ENCODE measurements around the gene GOLGB1. TPM values are rescaled to one million over a fixed set of nuclear protein-coding genes. Genes with fewer than 3 reads are reported as not detected.

GOLGB1 gene
- total and polyA plus RNA-seq, 10 of the 15 experiments (the other 5 are each of a cell fraction or from before 2014, with no cell fraction given) = 7.4 to 34.5 (median 21.8) TPM

DNA sequence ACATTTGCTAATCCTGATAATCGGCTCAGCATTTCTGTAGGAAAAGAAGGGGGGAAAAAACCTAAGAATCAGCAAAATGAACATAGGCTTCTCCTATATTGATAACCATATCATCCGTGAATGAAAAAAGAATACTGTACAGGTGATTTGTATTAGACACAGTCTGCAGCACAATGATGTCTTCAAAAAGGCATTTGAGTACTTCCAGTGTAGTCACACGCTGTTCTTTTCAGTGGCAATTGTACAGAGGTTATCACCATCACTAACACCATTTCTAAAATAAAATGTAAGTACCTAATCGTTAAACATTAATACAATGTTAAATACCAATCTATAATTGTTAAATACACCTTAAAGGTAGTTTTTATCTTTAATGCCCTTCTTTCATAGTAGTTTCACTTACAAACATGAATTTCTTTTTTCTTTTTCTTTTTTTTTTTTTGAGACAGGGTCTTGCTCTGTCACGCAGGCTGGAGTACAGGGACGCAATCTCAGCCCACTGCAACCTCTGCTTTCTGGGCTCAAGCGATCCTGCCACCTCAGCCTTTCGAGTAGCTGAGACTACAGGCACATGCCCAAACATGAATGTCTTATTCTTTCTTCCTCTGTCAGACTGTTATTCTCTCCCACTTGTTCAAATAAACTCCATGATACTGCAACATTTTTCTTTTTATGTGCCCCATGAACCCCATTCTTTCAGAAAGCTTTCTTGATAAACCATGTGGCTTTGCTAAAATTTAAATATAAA is 18.4 kb downstream of the GOLGB1 start:
- intact Hi-C loops (cut with micrococcal nuclease; ENCODE audit: unreplicated experiment) = no loop called here
- no peak overlapping the region for H3K27ac ChIP-seq (ENCODE audit: control insufficient read depth, insufficient read depth)
- TF ChIP-seq NBN (IDR thresholded peaks at IDR 0.05) (no peak), YBX1 (IDR thresholded peaks at IDR 0.05) (no peak), SRF (IDR thresholded peaks at IDR 0.05; ENCODE audit: low read depth in 2 of 2, low read length in 2 of 2) (no peak), BMI1 (IDR thresholded peaks at IDR 0.05; ENCODE audit: borderline replicate concordance) (no peak), POLR2A (IDR thresholded peaks at IDR 0.05; ENCODE audit: low read depth, low read length) (no peak), NFIC (IDR thresholded peaks at IDR 0.05; ENCODE audit: low read depth, low read length) (no peak), ASH2L (IDR thresholded peaks at IDR 0.05; ENCODE audit: borderline replicate concordance, low read depth) (no peak), ZNF207 (IDR thresholded peaks at IDR 0.05; ENCODE audit: borderline replicate concordance) (no peak), PBX3 (IDR thresholded peaks at IDR 0.05; ENCODE audit: insufficient replicate concordance, low read depth, low read length) (no peak), ZNF274 (IDR thresholded peaks at IDR 0.05; ENCODE audit: insufficient read depth, insufficient read length) (no peak), ZNF592 (IDR thresholded peaks at IDR 0.05) (no peak)
- TF ChIP-seq, protein P1, sequence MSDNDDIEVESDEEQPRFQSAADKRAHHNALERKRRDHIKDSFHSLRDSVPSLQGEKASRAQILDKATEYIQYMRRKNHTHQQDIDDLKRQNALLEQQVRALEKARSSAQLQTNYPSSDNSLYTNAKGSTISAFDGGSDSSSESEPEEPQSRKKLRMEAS (IDR thresholded peaks at IDR 0.05; ENCODE audit: low read depth, low read length) = no peak
- TF ChIP-seq, protein P2, sequence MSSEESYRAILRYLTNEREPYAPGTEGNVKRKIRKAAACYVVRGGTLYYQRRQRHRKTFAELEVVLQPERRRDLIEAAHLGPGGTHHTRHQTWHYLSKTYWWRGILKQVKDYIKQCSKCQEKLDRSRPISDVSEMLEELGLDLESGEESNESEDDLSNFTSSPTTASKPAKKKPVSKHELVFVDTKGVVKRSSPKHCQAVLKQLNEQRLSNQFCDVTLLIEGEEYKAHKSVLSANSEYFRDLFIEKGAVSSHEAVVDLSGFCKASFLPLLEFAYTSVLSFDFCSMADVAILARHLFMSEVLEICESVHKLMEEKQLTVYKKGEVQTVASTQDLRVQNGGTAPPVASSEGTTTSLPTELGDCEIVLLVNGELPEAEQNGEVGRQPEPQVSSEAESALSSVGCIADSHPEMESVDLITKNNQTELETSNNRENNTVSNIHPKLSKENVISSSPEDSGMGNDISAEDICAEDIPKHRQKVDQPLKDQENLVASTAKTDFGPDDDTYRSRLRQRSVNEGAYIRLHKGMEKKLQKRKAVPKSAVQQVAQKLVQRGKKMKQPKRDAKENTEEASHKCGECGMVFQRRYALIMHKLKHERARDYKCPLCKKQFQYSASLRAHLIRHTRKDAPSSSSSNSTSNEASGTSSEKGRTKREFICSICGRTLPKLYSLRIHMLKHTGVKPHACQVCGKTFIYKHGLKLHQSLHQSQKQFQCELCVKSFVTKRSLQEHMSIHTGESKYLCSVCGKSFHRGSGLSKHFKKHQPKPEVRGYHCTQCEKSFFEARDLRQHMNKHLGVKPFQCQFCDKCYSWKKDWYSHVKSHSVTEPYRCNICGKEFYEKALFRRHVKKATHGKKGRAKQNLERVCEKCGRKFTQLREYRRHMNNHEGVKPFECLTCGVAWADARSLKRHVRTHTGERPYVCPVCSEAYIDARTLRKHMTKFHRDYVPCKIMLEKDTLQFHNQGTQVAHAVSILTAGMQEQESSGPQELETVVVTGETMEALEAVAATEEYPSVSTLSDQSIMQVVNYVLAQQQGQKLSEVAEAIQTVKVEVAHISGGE (CRISPR knock-in tag; IDR thresholded peaks at IDR 0.05) = no peak
- TF ChIP-seq, protein P3, sequence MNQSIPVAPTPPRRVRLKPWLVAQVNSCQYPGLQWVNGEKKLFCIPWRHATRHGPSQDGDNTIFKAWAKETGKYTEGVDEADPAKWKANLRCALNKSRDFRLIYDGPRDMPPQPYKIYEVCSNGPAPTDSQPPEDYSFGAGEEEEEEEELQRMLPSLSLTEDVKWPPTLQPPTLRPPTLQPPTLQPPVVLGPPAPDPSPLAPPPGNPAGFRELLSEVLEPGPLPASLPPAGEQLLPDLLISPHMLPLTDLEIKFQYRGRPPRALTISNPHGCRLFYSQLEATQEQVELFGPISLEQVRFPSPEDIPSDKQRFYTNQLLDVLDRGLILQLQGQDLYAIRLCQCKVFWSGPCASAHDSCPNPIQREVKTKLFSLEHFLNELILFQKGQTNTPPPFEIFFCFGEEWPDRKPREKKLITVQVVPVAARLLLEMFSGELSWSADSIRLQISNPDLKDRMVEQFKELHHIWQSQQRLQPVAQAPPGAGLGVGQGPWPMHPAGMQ (IDR thresholded peaks at IDR 0.05; ENCODE audit: borderline replicate concordance) = no peak

More for the DNA sequence above, 18.4 kb downstream of the GOLGB1 start:
- BruUV-seq (replicated peaks) = no TSS peak
- Histone ChIP-seq H2AFZ (ENCODE audit: control insufficient read depth, low read depth, low read length) (no peak overlapping the region), H3K4me2 (ENCODE audit: control insufficient read depth, insufficient read depth) (no peak overlapping the region), H3K36me3 (ENCODE audit: control insufficient read depth in 2 of 2, insufficient read depth in 2 of 2, low read length in 1 of 2) (peaks cover 2 to 15% of the 10 kb centered on the region in 2 experiments; a peak in 2 of 4 replicates), H3K79me2 (ENCODE audit: control insufficient read depth, insufficient read depth, low read length) (peaks cover 34% of the 10 kb centered on the region), H3K4me3 (no peak overlapping the region), H3K9ac (ENCODE audit: control insufficient read depth, insufficient read depth, low read length) (no peak overlapping the region), H3K9me3 (replicated peaks; ENCODE audit: control insufficient read depth, insufficient read depth, low read length) (no peaks in the 10 kb centered on the region), H3K4me1 (ENCODE audit: control insufficient read depth, insufficient read depth, low read length) (peaks cover 14% of the 10 kb centered on the region; the same call in 1 of the 2 replicates), H4K20me1 (ENCODE audit: control insufficient read depth, insufficient read depth) (no peaks in the 10 kb centered on the region), H3K27me3 (replicated peaks in 1 of 2; ENCODE audit: control insufficient read depth in 2 of 2, insufficient read depth in 2 of 2, low read length in 1 of 2) (no peaks in the 10 kb centered on the region)
- DNase-seq (ENCODE audit: low read depth, low spot score) = no peak
- CTCF ChIA-PET = no interaction called here
- SMC1A ChIA-PET (ENCODE audit: uncharacterized antibody, unreplicated experiment) = no interaction called here
- 96% methylated on average over 7 of the region's 8 CpGs for WGBS (ENCODE audit: insufficient coverage, insufficient replicate concordance, low lambda C conversion rate, missing lambda C conversion rate)
- ATAC-seq = no peak
- POLR2A ChIA-PET = no interaction called here
- in situ Hi-C loops (cut with MboI) = no loop called here
- FAIRE-seq = no peak
- RAD21 ChIA-PET (ENCODE audit: unreplicated experiment) = no interaction called here

All from GM12878 (cell line).